Calu3 (cell line): ENCODE data around the gene BCAS3. TPM values are rescaled to one million over a fixed set of nuclear protein-coding genes. Genes with fewer than 3 reads are reported as not detected.

ENCODE experiments used
- BruUV-seq: library from RNA; stranded (reverse); fragments of 400-500 nt; replicated peaks from 2 replicates; lab custom pipeline; 2021; lab: Mats Ljungman, UMichigan
- CTCF ChIA-PET: fragments of 300-600 bp; sonication (Branson Sonifier 250); formaldehyde crosslinking; loops from one replicate; lab custom pipeline; 2022; ENCODE audit warnings: antibody characterized with exemption; lab: Charles Lee
- DNase-seq: peaks from one replicate; pipeline ENCODE4 v3.0.0; 2022
- H3K27ac Mint-ChIP-seq: one replicate; pipeline ENCODE4 v1.8.0; 2022; ENCODE audit warnings: mixed read lengths; ENCODE audit not compliant: unreplicated experiment
- H3K27me3 Mint-ChIP-seq: one replicate; pipeline ENCODE4 v1.8.0; 2022; ENCODE audit warnings: mixed read lengths; ENCODE audit not compliant: unreplicated experiment
- H3K36me3 Mint-ChIP-seq: one replicate; pipeline ENCODE4 v1.8.0; 2022; ENCODE audit warnings: mild to moderate bottlenecking, moderate library complexity, mixed read lengths; ENCODE audit not compliant: insufficient read depth, unreplicated experiment
- H3K4me1 Mint-ChIP-seq: one replicate; pipeline ENCODE4 v1.8.0; 2022; ENCODE audit warnings: mild to moderate bottlenecking, low read depth, mixed read lengths; ENCODE audit not compliant: unreplicated experiment
- H3K4me3 Mint-ChIP-seq: one replicate; pipeline ENCODE4 v1.8.0; 2022; ENCODE audit warnings: mild to moderate bottlenecking, low read depth, moderate library complexity, mixed read lengths; ENCODE audit not compliant: unreplicated experiment
- H3K9me3 Mint-ChIP-seq: one replicate; pipeline ENCODE4 v1.8.0; 2022; ENCODE audit warnings: low read depth, mixed read lengths; ENCODE audit not compliant: unreplicated experiment
- CTCF ChIP-seq: fragments of 200-600 bp; IDR thresholded peaks from one replicate; pipeline ENCODE4 v1.8.0; 2022; ENCODE audit warnings: antibody characterized with exemption; ENCODE audit not compliant: unreplicated experiment
- intact Hi-C: fragments of 100-400 bp; cut with micrococcal nuclease; formaldehyde crosslinking; loops from one replicate; pipeline ENCODE4 v1.10.0; 2022; ENCODE audit not compliant: unreplicated experiment
- total RNA-seq: library from RNA; stranded (reverse); gene quantifications from 2 replicates; pipeline ENCODE4 v1.2.3, GENCODE V29; 2022

Gene BCAS3
- total RNA-seq, 1 experiment from 2014 or later, result 10.9 TPM

GRCh38 chr17:61232871-61233270 lies 555.2 kb downstream of the BCAS3 start:
- BruUV-seq, result no TSS peak
- CTCF ChIA-PET, result no interaction called here
- intact Hi-C loops, result no loop called here
- no peak for TF ChIP-seq CTCF
- Mint-ChIP-seq H3K36me3 (no peaks in the 10 kb centered on the region), H3K9me3 (no peaks in the 10 kb centered on the region), H3K27ac (no peak overlapping the region), H3K4me3 (no peak overlapping the region), H3K4me1 (no peaks in the 10 kb centered on the region), H3K27me3 (no peaks in the 10 kb centered on the region)
- DNase-seq, result no peak

GRCh38 chr17:61233991-61234750 lies 556.5 kb downstream of the BCAS3 start:
- DNase-seq, result no peak
- no peak overlapping the region for H3K27ac Mint-ChIP-seq
- no peaks in the 10 kb centered on the region for H3K36me3 Mint-ChIP-seq
- H3K9me3 Mint-ChIP-seq, result no peaks in the 10 kb centered on the region
- no TSS peak for BruUV-seq
- CTCF ChIA-PET, result interaction anchor here (0.6 kb wide), 1 partner anchor 39 kb away, joined by 3 read pairs; no protein-coding TSS in a partner anchor
- no peaks in the 10 kb centered on the region for H3K4me1 Mint-ChIP-seq
- no peaks in the 10 kb centered on the region for H3K27me3 Mint-ChIP-seq
- no peak for TF ChIP-seq CTCF
- intact Hi-C loops, result no loop called here
- H3K4me3 Mint-ChIP-seq, result no peak overlapping the region

GRCh38 chr17:61235001-61235826 lies 557.6 kb downstream of the BCAS3 start:
- H3K4me3 Mint-ChIP-seq, result no peak overlapping the region
- no peaks in the 10 kb centered on the region for H3K36me3 Mint-ChIP-seq
- DNase-seq, result no peak
- no peak for TF ChIP-seq CTCF
- intact Hi-C loops, result no loop called here
- H3K9me3 Mint-ChIP-seq, result no peaks in the 10 kb centered on the region
- no peaks in the 10 kb centered on the region for H3K4me1 Mint-ChIP-seq
- no peak overlapping the region for H3K27ac Mint-ChIP-seq
- CTCF ChIA-PET, result no interaction called here
- H3K27me3 Mint-ChIP-seq, result no peaks in the 10 kb centered on the region
- BruUV-seq, result no TSS peak

- Mint-ChIP-seq H3K9me3 (no peaks in the 10 kb centered on the region), H3K27ac (no peak overlapping the region), H3K27me3 (no peaks in the 10 kb centered on the region), H3K4me3 (no peak overlapping the region), H3K4me1 (no peaks in the 10 kb centered on the region), H3K36me3 (no peaks in the 10 kb centered on the region)
- intact Hi-C loops, result no loop called here
- CTCF ChIA-PET, result no interaction called here
- no peak for TF ChIP-seq CTCF
- no TSS peak for BruUV-seq
- DNase-seq, result no peak
Observed at GRCh38 chr17:61235827-61236197, 558.2 kb downstream of the BCAS3 start.
